A549 (cell line): ENCODE measurements around the gene ZNF474.
A peak's percentile ranks its signal among the peaks of the same experiment; 100 is the strongest.

Experiments
- CEBPB ChIP-seq, 2 experiments: fragments of >200 bp in 1 of 2; sonication (Bioruptor Twin) in 1 of 2; formaldehyde crosslinking in 1 of 2; IDR thresholded peaks; 2 replicates each; pipeline ENCODE4 v1.6.1; 2012 to 2016
- CHD4 ChIP-seq: fragments of 200-600 bp; sonication (generic); IDR thresholded peaks from 2 replicates; pipeline ENCODE4 v1.6.1; 2016; ENCODE audit warnings: antibody characterized with exemption, mild to moderate bottlenecking, borderline replicate concordance
- TF ChIP-seq, protein P1 (sequence below): fragments of >200 bp; sonication (Bioruptor Twin); formaldehyde crosslinking; IDR thresholded peaks from 3 replicates; pipeline ENCODE4 v1.5.1; 2016
- TF ChIP-seq, protein P2 (sequence below): fragments of 150-350 bp; IDR thresholded peaks from 2 replicates; pipeline ENCODE4 v1.6.1; 2014; ENCODE audit warnings: low read depth, mild to moderate bottlenecking, low read length

DNA sequence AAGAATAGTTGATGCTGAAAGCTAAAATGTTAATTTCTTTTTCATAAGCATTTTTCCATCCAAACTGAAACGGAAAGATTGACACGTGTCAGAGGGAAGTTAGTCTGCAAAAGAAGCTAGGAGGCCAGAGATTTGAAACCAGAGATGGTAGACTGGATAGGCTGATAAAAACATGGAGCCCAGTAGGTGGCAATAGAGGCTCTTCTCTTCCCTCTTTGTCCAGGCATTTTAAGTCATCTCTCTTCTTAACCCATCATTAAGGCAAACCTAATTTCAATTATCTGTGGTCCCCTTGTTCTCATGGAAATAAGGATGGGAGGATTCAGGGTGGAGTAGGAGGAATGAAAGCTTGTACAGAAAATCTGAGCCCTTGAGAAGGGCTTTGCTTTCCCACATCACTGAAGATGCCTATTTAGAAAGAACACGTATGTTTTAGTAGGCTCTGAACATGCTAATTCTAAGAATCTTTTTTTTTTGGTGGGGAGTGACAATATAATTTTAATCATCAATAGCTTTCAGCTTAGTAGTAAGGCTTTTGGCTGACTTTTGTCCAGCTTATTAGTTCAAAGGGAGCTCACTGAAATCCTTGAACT, 66.6 kb downstream of the ZNF474 start:
- TF ChIP-seq CEBPB (IDR thresholded peaks at IDR 0.05) (no peak), CHD4 (no peak)
- TF ChIP-seq, protein P1, sequence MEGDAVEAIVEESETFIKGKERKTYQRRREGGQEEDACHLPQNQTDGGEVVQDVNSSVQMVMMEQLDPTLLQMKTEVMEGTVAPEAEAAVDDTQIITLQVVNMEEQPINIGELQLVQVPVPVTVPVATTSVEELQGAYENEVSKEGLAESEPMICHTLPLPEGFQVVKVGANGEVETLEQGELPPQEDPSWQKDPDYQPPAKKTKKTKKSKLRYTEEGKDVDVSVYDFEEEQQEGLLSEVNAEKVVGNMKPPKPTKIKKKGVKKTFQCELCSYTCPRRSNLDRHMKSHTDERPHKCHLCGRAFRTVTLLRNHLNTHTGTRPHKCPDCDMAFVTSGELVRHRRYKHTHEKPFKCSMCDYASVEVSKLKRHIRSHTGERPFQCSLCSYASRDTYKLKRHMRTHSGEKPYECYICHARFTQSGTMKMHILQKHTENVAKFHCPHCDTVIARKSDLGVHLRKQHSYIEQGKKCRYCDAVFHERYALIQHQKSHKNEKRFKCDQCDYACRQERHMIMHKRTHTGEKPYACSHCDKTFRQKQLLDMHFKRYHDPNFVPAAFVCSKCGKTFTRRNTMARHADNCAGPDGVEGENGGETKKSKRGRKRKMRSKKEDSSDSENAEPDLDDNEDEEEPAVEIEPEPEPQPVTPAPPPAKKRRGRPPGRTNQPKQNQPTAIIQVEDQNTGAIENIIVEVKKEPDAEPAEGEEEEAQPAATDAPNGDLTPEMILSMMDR = peak; percentile 62
- TF ChIP-seq, protein P2, sequence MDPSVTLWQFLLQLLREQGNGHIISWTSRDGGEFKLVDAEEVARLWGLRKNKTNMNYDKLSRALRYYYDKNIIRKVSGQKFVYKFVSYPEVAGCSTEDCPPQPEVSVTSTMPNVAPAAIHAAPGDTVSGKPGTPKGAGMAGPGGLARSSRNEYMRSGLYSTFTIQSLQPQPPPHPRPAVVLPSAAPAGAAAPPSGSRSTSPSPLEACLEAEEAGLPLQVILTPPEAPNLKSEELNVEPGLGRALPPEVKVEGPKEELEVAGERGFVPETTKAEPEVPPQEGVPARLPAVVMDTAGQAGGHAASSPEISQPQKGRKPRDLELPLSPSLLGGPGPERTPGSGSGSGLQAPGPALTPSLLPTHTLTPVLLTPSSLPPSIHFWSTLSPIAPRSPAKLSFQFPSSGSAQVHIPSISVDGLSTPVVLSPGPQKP = no peak
